ENCODE measurements around the gene VWA2.
"Not testable (repeated sequence)": the region's sequence is repeated elsewhere in the genome, so short reads cannot be mapped to it uniquely, and the experiment has no call there.

VWA2 gene

GRCh38 chr10:114320249-114321116 lies 81.4 kb downstream of the VWA2 start:
- DNase-seq = no peak

- no peak for DNase-seq
Measured at GRCh38 chr10:114322344-114322743, 83.3 kb downstream of the VWA2 start.

GRCh38 chr10:114323023-114323422 lies 84.0 kb downstream of the VWA2 start:
- DNase-seq = no peak

GRCh38 chr10:114326795-114327194 lies 87.7 kb downstream of the VWA2 start:
- DNase-seq = no peak

- DNase-seq = no peak
Measured at GRCh38 chr10:114327537-114328440, 88.7 kb downstream of the VWA2 start.

GRCh38 chr10:114328441-114328812 lies 89.4 kb downstream of the VWA2 start:
- no peak for DNase-seq

GRCh38 chr10:114328874-114329273 lies 89.8 kb downstream of the VWA2 start:
- no peak for DNase-seq

- no peak for DNase-seq
Measured at GRCh38 chr10:114329634-114330365, 90.7 kb downstream of the VWA2 start.

GRCh38 chr10:114332301-114333192 lies 93.5 kb downstream of the VWA2 start:
- DNase-seq = no peak

- DNase-seq = not testable (repeated sequence)
Measured at GRCh38 chr10:114333441-114333840, 94.4 kb downstream of the VWA2 start.

GRCh38 chr10:114334301-114334700 lies 95.2 kb downstream of the VWA2 start:
- peak; percentile 31 for DNase-seq

- DNase-seq = no peak
Measured at GRCh38 chr10:114335614-114336013, 96.6 kb downstream of the VWA2 start.

GRCh38 chr10:114336823-114337509 lies 97.9 kb downstream of the VWA2 start:
- DNase-seq = no peak

- no peak for DNase-seq
Measured at GRCh38 chr10:114337510-114338462, 98.7 kb downstream of the VWA2 start.

- DNase-seq = no peak
Measured at GRCh38 chr10:114340816-114341215, 101.8 kb downstream of the VWA2 start.

Data from OCI-M1 (cell line).